ENCODE measurements around the gene PLXDC2.

DNA sequence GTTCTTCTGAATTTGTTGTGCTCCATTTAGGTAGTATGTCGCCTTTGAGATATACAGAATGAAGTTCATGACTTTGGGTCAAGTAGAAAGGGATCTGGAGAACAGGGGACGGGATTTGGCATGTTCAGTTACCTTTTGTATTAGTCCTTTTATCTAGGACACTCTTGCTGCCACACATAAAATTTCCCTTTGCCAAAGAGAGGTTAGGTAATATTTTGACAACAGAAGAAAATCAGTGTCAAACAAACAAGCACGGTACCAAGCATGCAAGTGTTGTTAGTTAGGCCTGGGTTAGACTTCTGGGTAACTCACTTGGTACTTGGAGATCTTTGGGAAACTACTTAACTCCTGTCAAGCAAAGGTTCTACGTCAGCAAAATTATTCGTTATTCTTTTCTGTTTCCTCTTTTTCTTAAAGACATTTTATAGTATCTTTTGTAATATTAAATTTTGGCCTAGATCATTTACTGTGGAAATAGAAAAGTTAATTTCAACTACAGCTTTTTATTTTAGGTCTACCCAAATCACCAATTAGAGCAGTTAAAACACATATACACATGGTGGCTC lies 116.7 kb downstream of the PLXDC2 start:
- TF ChIP-seq, protein P1, sequence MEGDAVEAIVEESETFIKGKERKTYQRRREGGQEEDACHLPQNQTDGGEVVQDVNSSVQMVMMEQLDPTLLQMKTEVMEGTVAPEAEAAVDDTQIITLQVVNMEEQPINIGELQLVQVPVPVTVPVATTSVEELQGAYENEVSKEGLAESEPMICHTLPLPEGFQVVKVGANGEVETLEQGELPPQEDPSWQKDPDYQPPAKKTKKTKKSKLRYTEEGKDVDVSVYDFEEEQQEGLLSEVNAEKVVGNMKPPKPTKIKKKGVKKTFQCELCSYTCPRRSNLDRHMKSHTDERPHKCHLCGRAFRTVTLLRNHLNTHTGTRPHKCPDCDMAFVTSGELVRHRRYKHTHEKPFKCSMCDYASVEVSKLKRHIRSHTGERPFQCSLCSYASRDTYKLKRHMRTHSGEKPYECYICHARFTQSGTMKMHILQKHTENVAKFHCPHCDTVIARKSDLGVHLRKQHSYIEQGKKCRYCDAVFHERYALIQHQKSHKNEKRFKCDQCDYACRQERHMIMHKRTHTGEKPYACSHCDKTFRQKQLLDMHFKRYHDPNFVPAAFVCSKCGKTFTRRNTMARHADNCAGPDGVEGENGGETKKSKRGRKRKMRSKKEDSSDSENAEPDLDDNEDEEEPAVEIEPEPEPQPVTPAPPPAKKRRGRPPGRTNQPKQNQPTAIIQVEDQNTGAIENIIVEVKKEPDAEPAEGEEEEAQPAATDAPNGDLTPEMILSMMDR (conservative IDR thresholded peaks at IDR 0.05 in 1 of 2, IDR thresholded peaks at IDR 0.05 in 1 of 2; ENCODE audit: extremely low read depth in 1 of 2, insufficient read depth in 1 of 2, low read depth in 1 of 2, low read length in 2 of 2) = no peak
- TF ChIP-seq EZH2 (IDR thresholded peaks at IDR 0.05; ENCODE audit: borderline replicate concordance, low read length) = no peak

All from mammary epithelial cell (primary cell).